ENCODE results near the gene MOAP1. TPM values are rescaled to one million over a fixed set of nuclear protein-coding genes. Genes with fewer than 3 reads are reported as not detected.

Gene MOAP1
- polyA plus RNA-seq, 1 of the 3 experiments (the other 2 are of a cell fraction): 25.0 TPM

DNA sequence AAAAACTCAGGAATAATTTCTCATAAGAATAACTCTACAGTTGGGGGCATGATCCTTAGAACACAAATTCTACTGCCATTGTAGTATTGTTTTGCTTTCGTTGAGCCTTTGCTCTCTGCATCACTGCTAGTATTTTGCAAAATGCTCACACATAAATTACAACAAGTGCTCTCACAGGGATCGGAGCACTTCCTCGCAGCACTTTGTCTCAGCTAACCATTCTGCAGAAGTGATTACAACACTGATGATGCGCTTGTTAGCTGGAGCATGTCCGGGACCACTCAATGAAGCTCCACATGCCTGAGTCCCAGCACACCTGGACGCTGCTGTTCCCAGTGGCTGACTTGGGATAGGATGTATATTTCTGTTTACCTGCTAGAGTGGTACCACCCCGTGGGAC lies 31.6 kb downstream of the MOAP1 start:
- Histone ChIP-seq H3F3A (replicated peaks; ENCODE audit: insufficient read depth) (no peaks in the 10 kb centered on the region), H3K4me3 (ENCODE audit: low read depth in 2 of 2, low read length in 1 of 2) (no peak overlapping the region), H2AFZ (ENCODE audit: low read depth) (no peak overlapping the region), H3K79me2 (ENCODE audit: insufficient read depth) (no peaks in the 10 kb centered on the region), H3K9ac (no peak overlapping the region), H4K20me1 (ENCODE audit: insufficient read depth) (no peaks in the 10 kb centered on the region), H3K27me3 (ENCODE audit: insufficient read depth) (no peaks in the 10 kb centered on the region), H3K9me2 (no peaks in the 10 kb centered on the region), H3K4me2 (no peak overlapping the region), H3K36me3 (replicated peaks in 1 of 2; ENCODE audit: control insufficient read depth in 1 of 2, insufficient read depth in 2 of 2, low read length in 1 of 2) (no peaks in the 10 kb centered on the region), H3K9me3 (no peaks in the 10 kb centered on the region), H3K27ac (ENCODE audit: low read depth in 2 of 2, low read length in 1 of 2) (no peak overlapping the region), H3K4me1 (ENCODE audit: control insufficient read depth in 1 of 2, insufficient read depth in 2 of 2, low read depth in 1 of 2, low read length in 1 of 2) (peaks cover 0 to 3% of the 10 kb centered on the region in 2 experiments; a peak in 1 of 4 replicates)
- WGBS (ENCODE audit: low lambda C conversion rate): 61% methylated on average over 7 of the region's 7 CpGs
- no peak for DNase-seq
- CTCF ChIA-PET: interaction anchor here (0.7 kb wide), 1 partner anchor 684 kb away, joined by 3 read pairs; no protein-coding TSS in a partner anchor
- POLR2A ChIA-PET: no interaction called here
- TF ChIP-seq TAF1 (IDR thresholded peaks at IDR 0.05; ENCODE audit: borderline replicate concordance, low read depth, low read length) (no peak), RXRA (IDR thresholded peaks at IDR 0.05; ENCODE audit: borderline replicate concordance, low read depth) (no peak), SIN3A (IDR thresholded peaks at IDR 0.05; ENCODE audit: borderline replicate concordance, low read depth, low read length) (no peak)

DNA sequence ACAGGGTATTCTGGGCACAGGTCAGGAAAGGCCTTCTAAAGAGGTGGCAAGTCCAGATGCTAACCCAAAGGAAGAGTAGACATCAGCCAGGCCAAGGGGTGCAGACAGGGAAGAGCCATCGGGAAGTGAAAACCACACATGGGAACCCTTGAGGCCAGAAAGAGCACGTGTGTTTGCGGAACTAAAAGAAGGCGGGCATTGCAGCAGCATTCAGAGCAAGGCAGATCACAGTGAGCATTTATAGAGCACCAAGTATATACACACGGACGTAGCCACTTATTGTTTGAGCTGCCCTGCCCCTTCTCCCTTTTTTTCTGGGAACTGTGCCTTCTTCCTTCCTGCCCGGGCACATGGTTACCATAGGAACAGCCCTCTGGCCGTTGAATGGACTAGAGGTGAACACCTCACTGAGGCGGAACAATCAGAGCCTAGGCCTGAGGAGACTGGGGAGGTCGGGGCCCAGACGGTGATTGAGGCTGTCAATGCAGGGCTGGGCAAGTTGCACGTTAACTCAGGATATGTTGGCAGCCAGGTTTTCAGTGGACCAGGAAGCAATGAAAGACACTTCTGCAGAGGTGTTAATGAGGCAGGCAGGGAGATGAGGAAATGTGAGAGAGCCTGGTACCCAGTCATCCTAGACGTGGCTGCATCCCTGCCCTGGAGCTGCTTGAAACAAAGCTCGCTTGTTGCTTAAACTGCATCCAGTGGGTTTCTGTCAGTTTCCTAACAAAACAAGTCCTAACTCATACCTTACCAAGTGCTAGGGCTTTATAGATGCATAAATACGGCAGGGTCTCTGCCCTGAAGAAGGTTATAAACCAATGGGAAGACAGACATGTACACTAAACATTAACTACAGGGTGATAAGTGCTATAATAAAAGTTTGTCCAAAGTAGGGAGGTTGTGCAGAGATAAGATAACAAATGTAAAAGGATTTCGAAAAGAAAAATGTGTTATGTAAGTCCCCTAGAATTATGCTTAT lies 34.2 kb downstream of the MOAP1 start:
- H3K9me2 ChIP-seq: no peaks in the 10 kb centered on the region
- no peaks in the 10 kb centered on the region for H4K20me1 ChIP-seq (ENCODE audit: insufficient read depth)
- no peaks in the 10 kb centered on the region for H3K9me3 ChIP-seq
- H3K79me2 ChIP-seq (ENCODE audit: insufficient read depth): no peaks in the 10 kb centered on the region
- H2AFZ ChIP-seq (ENCODE audit: low read depth): no peak overlapping the region
- H3K4me1 ChIP-seq (ENCODE audit: control insufficient read depth in 1 of 2, insufficient read depth in 2 of 2, low read depth in 1 of 2, low read length in 1 of 2): no peaks in the 10 kb centered on the region; a peak in 1 of 4 replicates
- no peaks in the 10 kb centered on the region for H3K36me3 ChIP-seq (replicated peaks in 1 of 2; ENCODE audit: control insufficient read depth in 1 of 2, insufficient read depth in 2 of 2, low read length in 1 of 2)
- TF ChIP-seq MAX (IDR thresholded peaks at IDR 0.05; ENCODE audit: low read depth): no peak
- TF ChIP-seq EP300 (IDR thresholded peaks at IDR 0.05; ENCODE audit: borderline replicate concordance in 1 of 2, low read depth in 1 of 2, low read length in 1 of 2): no peak
- TF ChIP-seq ELF1 (IDR thresholded peaks at IDR 0.05): no peak
- TF ChIP-seq, protein P1, sequence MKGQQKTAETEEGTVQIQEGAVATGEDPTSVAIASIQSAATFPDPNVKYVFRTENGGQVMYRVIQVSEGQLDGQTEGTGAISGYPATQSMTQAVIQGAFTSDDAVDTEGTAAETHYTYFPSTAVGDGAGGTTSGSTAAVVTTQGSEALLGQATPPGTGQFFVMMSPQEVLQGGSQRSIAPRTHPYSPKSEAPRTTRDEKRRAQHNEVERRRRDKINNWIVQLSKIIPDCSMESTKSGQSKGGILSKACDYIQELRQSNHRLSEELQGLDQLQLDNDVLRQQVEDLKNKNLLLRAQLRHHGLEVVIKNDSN (IDR thresholded peaks at IDR 0.05; ENCODE audit: borderline replicate concordance, low read depth): no peak
- no peak for TF ChIP-seq TCF12 (IDR thresholded peaks at IDR 0.05)
- TF ChIP-seq JUND (IDR thresholded peaks at IDR 0.05): no peak
- TF ChIP-seq, protein P2, sequence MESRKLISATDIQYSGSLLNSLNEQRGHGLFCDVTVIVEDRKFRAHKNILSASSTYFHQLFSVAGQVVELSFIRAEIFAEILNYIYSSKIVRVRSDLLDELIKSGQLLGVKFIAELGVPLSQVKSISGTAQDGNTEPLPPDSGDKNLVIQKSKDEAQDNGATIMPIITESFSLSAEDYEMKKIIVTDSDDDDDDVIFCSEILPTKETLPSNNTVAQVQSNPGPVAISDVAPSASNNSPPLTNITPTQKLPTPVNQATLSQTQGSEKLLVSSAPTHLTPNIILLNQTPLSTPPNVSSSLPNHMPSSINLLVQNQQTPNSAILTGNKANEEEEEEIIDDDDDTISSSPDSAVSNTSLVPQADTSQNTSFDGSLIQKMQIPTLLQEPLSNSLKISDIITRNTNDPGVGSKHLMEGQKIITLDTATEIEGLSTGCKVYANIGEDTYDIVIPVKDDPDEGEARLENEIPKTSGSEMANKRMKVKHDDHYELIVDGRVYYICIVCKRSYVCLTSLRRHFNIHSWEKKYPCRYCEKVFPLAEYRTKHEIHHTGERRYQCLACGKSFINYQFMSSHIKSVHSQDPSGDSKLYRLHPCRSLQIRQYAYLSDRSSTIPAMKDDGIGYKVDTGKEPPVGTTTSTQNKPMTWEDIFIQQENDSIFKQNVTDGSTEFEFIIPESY (IDR thresholded peaks at IDR 0.05; ENCODE audit: borderline replicate concordance, low read depth): no peak
- TF ChIP-seq IRF3 (IDR thresholded peaks at IDR 0.05; ENCODE audit: low read depth, low read length): no peak
- TF ChIP-seq USF2 (IDR thresholded peaks at IDR 0.05; ENCODE audit: borderline replicate concordance, low read depth, low read length): no peak
- no peak for TF ChIP-seq RFX5 (IDR thresholded peaks at IDR 0.05; ENCODE audit: low read length)
- TF ChIP-seq NRF1 (IDR thresholded peaks at IDR 0.05; ENCODE audit: low read depth, low read length): no peak
- no peak for TF ChIP-seq RAD21 (IDR thresholded peaks at IDR 0.05; ENCODE audit: low read length)
- TF ChIP-seq SIN3A (IDR thresholded peaks at IDR 0.05; ENCODE audit: borderline replicate concordance, low read depth, low read length): no peak
- TF ChIP-seq TAF1 (IDR thresholded peaks at IDR 0.05; ENCODE audit: borderline replicate concordance, low read depth, low read length): no peak
- no peak for TF ChIP-seq CHD2 (IDR thresholded peaks at IDR 0.05; ENCODE audit: low read length, partially characterized antibody)
- no peak for TF ChIP-seq EZH2phosphoT487 (IDR thresholded peaks at IDR 0.05; ENCODE audit: borderline replicate concordance, low read depth)
- no peak for TF ChIP-seq YY1 (IDR thresholded peaks at IDR 0.05; ENCODE audit: low read depth)
- TF ChIP-seq GABPA (IDR thresholded peaks at IDR 0.05; ENCODE audit: low read depth): no peak
- ChIA-PET POLR2A (no interaction called here), CTCF (interaction anchor here (0.6 to 1.8 kb wide), 3 partner anchors 10 to 11 kb away, joined by 3 read pairs; no protein-coding TSS in a partner anchor)
- H3K27ac ChIP-seq (ENCODE audit: low read depth in 2 of 2, low read length in 1 of 2): no peak overlapping the region
- H3K4me3 ChIP-seq (ENCODE audit: low read depth in 2 of 2, low read length in 1 of 2): no peak overlapping the region
- H3F3A ChIP-seq (replicated peaks; ENCODE audit: insufficient read depth): no peaks in the 10 kb centered on the region
- no peak for DNase-seq
- 63% methylated on average over 16 of the region's 16 CpGs for WGBS (ENCODE audit: low lambda C conversion rate)
- H3K4me2 ChIP-seq: no peak overlapping the region
- H3K9ac ChIP-seq: no peak overlapping the region
- no peaks in the 10 kb centered on the region for H3K27me3 ChIP-seq (ENCODE audit: insufficient read depth)

All from SK-N-SH (cell line).